Measurements from ENCODE around the gene SIN3A.
"Not testable (repeated sequence)": the region's sequence is repeated elsewhere in the genome, so short reads cannot be mapped to it uniquely, and the experiment has no call there.

SIN3A gene

GRCh38 chr15:75449585-75450306 is 1.7 kb downstream of the SIN3A start:
- DNase-seq: no peak

- not testable (repeated sequence) for DNase-seq
These were observed 3.3 kb downstream of the SIN3A start for GRCh38 chr15:75448171-75448570.

GRCh38 chr15:75446151-75446550 is 5.3 kb downstream of the SIN3A start:
- DNase-seq: no peak

- not testable (repeated sequence) for DNase-seq
These were observed 6.2 kb downstream of the SIN3A start for GRCh38 chr15:75445324-75445723.

- not testable (repeated sequence) for DNase-seq
These were observed 7.5 kb downstream of the SIN3A start for GRCh38 chr15:75443972-75444453.

- DNase-seq: no peak
These were observed 13.8 kb downstream of the SIN3A start for GRCh38 chr15:75437721-75438120.

- no peak for DNase-seq
These were observed 14.6 kb downstream of the SIN3A start for GRCh38 chr15:75436881-75437280.

- DNase-seq: no peak
These were observed 19.8 kb downstream of the SIN3A start for GRCh38 chr15:75431682-75432081.

GRCh38 chr15:75431270-75431669 is 20.2 kb downstream of the SIN3A start:
- no peak for DNase-seq

GRCh38 chr15:75430259-75430658 is 21.2 kb downstream of the SIN3A start:
- DNase-seq: no peak

- no peak for DNase-seq
These were observed 23.3 kb downstream of the SIN3A start for GRCh38 chr15:75428152-75428551.

- no peak for DNase-seq
These were observed 25.5 kb downstream of the SIN3A start for GRCh38 chr15:75425966-75426500.

GRCh38 chr15:75422554-75422953 is 28.9 kb downstream of the SIN3A start:
- DNase-seq: no peak

GRCh38 chr15:75420698-75421097 is 30.8 kb downstream of the SIN3A start:
- no peak for DNase-seq

- DNase-seq: no peak
These were observed 34.9 kb downstream of the SIN3A start for GRCh38 chr15:75416584-75416983.

- no peak for DNase-seq
These were observed 41.3 kb downstream of the SIN3A start for GRCh38 chr15:75410196-75410595.

GRCh38 chr15:75407083-75407482 is 44.4 kb downstream of the SIN3A start:
- DNase-seq: no peak

- DNase-seq: no peak
These were observed 47.6 kb downstream of the SIN3A start for GRCh38 chr15:75403892-75404291.

GRCh38 chr15:75397494-75397893 is 54.0 kb downstream of the SIN3A start:
- no peak for DNase-seq

- DNase-seq: no peak
These were observed 61.6 kb downstream of the SIN3A start for GRCh38 chr15:75389791-75390382.

- DNase-seq: not testable (repeated sequence)
These were observed 67.5 kb downstream of the SIN3A start for GRCh38 chr15:75383986-75384385.

- DNase-seq: no peak
These were observed 70.7 kb downstream of the SIN3A start for GRCh38 chr15:75380773-75381172.

GRCh38 chr15:75371901-75372688 is 79.4 kb downstream of the SIN3A start:
- no peak for DNase-seq

GRCh38 chr15:75371486-75371885 is 80.0 kb downstream of the SIN3A start:
- no peak for DNase-seq
